SJSA1 (cell line): ENCODE measurements around the gene MORC2. TPM values are rescaled to one million over a fixed set of nuclear protein-coding genes. Genes with fewer than 3 reads are reported as not detected.

Experiments used
- DNase-seq, 2 experiments: peaks; one replicate each; pipeline ENCODE4 v3.0.0-alpha.2; 2015 to 2020; ENCODE audit warnings: low spot score in 2 of 2, low read depth in 1 of 2
- H3K27ac ChIP-seq: fragments of 250-450 bp; sonication (Bioruptor Pico); 2 replicates; pipeline ENCODE4 v1.5.1; 2020; ENCODE audit warnings: mild to moderate bottlenecking, moderate library complexity
- H3K27me3 ChIP-seq: fragments of 250-450 bp; sonication (Bioruptor Pico); replicated peaks from 2 replicates; pipeline ENCODE4 v1.5.1; 2020; ENCODE audit warnings: mild to moderate bottlenecking, moderate library complexity
- H3K36me3 ChIP-seq: fragments of 250-450 bp; sonication (Bioruptor Pico); 2 replicates; pipeline ENCODE4 v1.5.1; 2020; ENCODE audit warnings: mild to moderate bottlenecking
- H3K4me1 ChIP-seq: fragments of 250-450 bp; sonication (Bioruptor Pico); replicated peaks from 2 replicates; pipeline ENCODE4 v1.6.1; 2021; ENCODE audit warnings: mild to moderate bottlenecking
- H3K4me3 ChIP-seq: fragments of 250-450 bp; sonication (Bioruptor Pico); 2 replicates; pipeline ENCODE4 v1.5.1; 2020; ENCODE audit warnings: mild to moderate bottlenecking
- H3K9me3 ChIP-seq: fragments of 250-450 bp; sonication (Bioruptor Pico); replicated peaks from 2 replicates; pipeline ENCODE4 v1.5.1; 2020; ENCODE audit warnings: mild to moderate bottlenecking
- total RNA-seq: library from RNA; depleted of rRNA; stranded (reverse); fragments of >200 nt; shearing (Covaris generic); gene quantifications from 2 replicates; pipeline ENCODE4 v1.2.3, GENCODE V29; 2014

Gene MORC2
- total RNA-seq, 1 experiment from 2014 or later: 22.1 TPM

GRCh38 chr22:30883586-30884145 is 84.9 kb downstream of the MORC2 start:
- no peak overlapping the region for H3K27ac ChIP-seq
- no peaks in the 10 kb centered on the region for H3K9me3 ChIP-seq
- no peak overlapping the region for H3K4me3 ChIP-seq
- H3K27me3 ChIP-seq: no peaks in the 10 kb centered on the region
- H3K4me1 ChIP-seq: no peaks in the 10 kb centered on the region
- no peak for DNase-seq
- H3K36me3 ChIP-seq: no peaks in the 10 kb centered on the region

GRCh38 chr22:30882974-30883533 is 85.5 kb downstream of the MORC2 start:
- Histone ChIP-seq H3K4me1 (no peaks in the 10 kb centered on the region), H3K27ac (no peak overlapping the region), H3K4me3 (no peak overlapping the region), H3K27me3 (no peaks in the 10 kb centered on the region), H3K36me3 (no peaks in the 10 kb centered on the region), H3K9me3 (no peaks in the 10 kb centered on the region)
- no peak for DNase-seq

- Histone ChIP-seq H3K27ac (no peak overlapping the region), H3K4me1 (no peaks in the 10 kb centered on the region), H3K4me3 (no peak overlapping the region), H3K27me3 (no peaks in the 10 kb centered on the region), H3K36me3 (no peaks in the 10 kb centered on the region), H3K9me3 (no peaks in the 10 kb centered on the region)
- DNase-seq: no peak
Observed at GRCh38 chr22:30882184-30882717, 86.3 kb downstream of the MORC2 start.

- H3K4me3 ChIP-seq: no peak overlapping the region
- no peak overlapping the region for H3K27ac ChIP-seq
- H3K4me1 ChIP-seq: no peaks in the 10 kb centered on the region
- no peak for DNase-seq
- H3K9me3 ChIP-seq: no peaks in the 10 kb centered on the region
- H3K27me3 ChIP-seq: no peaks in the 10 kb centered on the region
- no peaks in the 10 kb centered on the region for H3K36me3 ChIP-seq
Observed at GRCh38 chr22:30881361-30882183, 87.0 kb downstream of the MORC2 start.

GRCh38 chr22:30880847-30881246 is 87.7 kb downstream of the MORC2 start:
- Histone ChIP-seq H3K36me3 (no peaks in the 10 kb centered on the region), H3K27ac (no peak overlapping the region), H3K9me3 (no peaks in the 10 kb centered on the region), H3K4me3 (no peak overlapping the region), H3K4me1 (no peaks in the 10 kb centered on the region), H3K27me3 (no peaks in the 10 kb centered on the region)
- DNase-seq: no peak

- no peak overlapping the region for H3K27ac ChIP-seq
- no peak for DNase-seq
- no peaks in the 10 kb centered on the region for H3K9me3 ChIP-seq
- no peaks in the 10 kb centered on the region for H3K36me3 ChIP-seq
- no peak overlapping the region for H3K4me3 ChIP-seq
- H3K4me1 ChIP-seq: no peaks in the 10 kb centered on the region
- H3K27me3 ChIP-seq: no peaks in the 10 kb centered on the region
Observed at GRCh38 chr22:30880181-30880601, 88.4 kb downstream of the MORC2 start.

- no peak overlapping the region for H3K4me3 ChIP-seq
- H3K4me1 ChIP-seq: no peaks in the 10 kb centered on the region
- no peak overlapping the region for H3K27ac ChIP-seq
- no peaks in the 10 kb centered on the region for H3K9me3 ChIP-seq
- DNase-seq: no peak
- H3K36me3 ChIP-seq: no peaks in the 10 kb centered on the region
- no peaks in the 10 kb centered on the region; the same call in 1 of the 2 replicates for H3K27me3 ChIP-seq
Observed at GRCh38 chr22:30879415-30879797, 89.2 kb downstream of the MORC2 start.

GRCh38 chr22:30878516-30879414 is 89.8 kb downstream of the MORC2 start:
- Histone ChIP-seq H3K4me3 (no peak overlapping the region), H3K27ac (no peak overlapping the region), H3K27me3 (no peaks in the 10 kb centered on the region; the same call in 1 of the 2 replicates), H3K9me3 (no peaks in the 10 kb centered on the region), H3K4me1 (no peaks in the 10 kb centered on the region), H3K36me3 (no peaks in the 10 kb centered on the region)
- no peak for DNase-seq

- DNase-seq: no peak
- no peaks in the 10 kb centered on the region for H3K36me3 ChIP-seq
- H3K4me3 ChIP-seq: no peak overlapping the region
- no peaks in the 10 kb centered on the region; the same call in 1 of the 2 replicates for H3K27me3 ChIP-seq
- no peak overlapping the region for H3K27ac ChIP-seq
- no peaks in the 10 kb centered on the region for H3K9me3 ChIP-seq
- no peaks in the 10 kb centered on the region for H3K4me1 ChIP-seq
Observed at GRCh38 chr22:30877662-30878515, 90.7 kb downstream of the MORC2 start.

- Histone ChIP-seq H3K4me3 (no peak overlapping the region), H3K4me1 (no peaks in the 10 kb centered on the region), H3K27ac (no peak overlapping the region), H3K27me3 (no peaks in the 10 kb centered on the region; the same call in 1 of the 2 replicates), H3K9me3 (no peaks in the 10 kb centered on the region), H3K36me3 (no peaks in the 10 kb centered on the region)
- no peak for DNase-seq
Observed at GRCh38 chr22:30876915-30877553, 91.5 kb downstream of the MORC2 start.

GRCh38 chr22:30876221-30876751 is 92.3 kb downstream of the MORC2 start:
- Histone ChIP-seq H3K27ac (no peak overlapping the region), H3K4me3 (no peak overlapping the region), H3K27me3 (no peaks in the 10 kb centered on the region; the same call in 1 of the 2 replicates), H3K4me1 (no peaks in the 10 kb centered on the region), H3K9me3 (no peaks in the 10 kb centered on the region), H3K36me3 (no peaks in the 10 kb centered on the region)
- no peak for DNase-seq

- no peaks in the 10 kb centered on the region for H3K9me3 ChIP-seq
- no peak overlapping the region for H3K27ac ChIP-seq
- no peaks in the 10 kb centered on the region for H3K4me1 ChIP-seq
- H3K4me3 ChIP-seq: no peak overlapping the region
- H3K36me3 ChIP-seq: no peaks in the 10 kb centered on the region
- H3K27me3 ChIP-seq: no peaks in the 10 kb centered on the region; the same call in 1 of the 2 replicates
- no peak for DNase-seq
Observed at GRCh38 chr22:30875481-30876215, 92.9 kb downstream of the MORC2 start.
